GM23338 (cell line): ENCODE measurements around the gene RAB42. TPM values are rescaled to one million over a fixed set of nuclear protein-coding genes. Genes with fewer than 3 reads are reported as not detected.

ENCODE experiments used
- ATAC-seq: fragments of 200-7000 bp; cut with Tn5 transposase; 3 replicates; pipeline ENCODE4 v1.9.1; 2020
- DNase-seq: peaks from one replicate; pipeline ENCODE4 v3.0.0-alpha.2; 2015; ENCODE audit warnings: low spot score
- H2AFZ ChIP-seq: fragments of 200-600 bp; sonication (generic); 2 replicates; pipeline ENCODE4 v1.8.0; 2016; ENCODE audit warnings: antibody characterized with exemption, mild to moderate bottlenecking, moderate library complexity
- H3F3A ChIP-seq: fragments of 200-600 bp; sonication (generic); replicated peaks from 2 replicates; pipeline ENCODE4 v1.8.0; 2017; ENCODE audit warnings: antibody characterized with exemption, mixed run types, low read depth
- H3K27ac ChIP-seq: fragments of 200-600 bp; sonication (generic); 2 replicates; pipeline ENCODE4 v1.6.1; 2016; ENCODE audit warnings: low read depth
- H3K27me3 ChIP-seq: fragments of 200-600 bp; sonication (generic); 2 replicates; pipeline ENCODE4 v1.8.0; 2016; ENCODE audit warnings: mild to moderate bottlenecking, mixed run types, moderate library complexity; ENCODE audit not compliant: insufficient read depth
- H3K36me3 ChIP-seq: fragments of 200-600 bp; sonication (generic); 2 replicates; pipeline ENCODE4 v1.8.0; 2016; ENCODE audit warnings: mild to moderate bottlenecking; ENCODE audit not compliant: insufficient read depth
- H3K4me1 ChIP-seq: fragments of 200-600 bp; sonication (generic); 2 replicates; pipeline ENCODE4 v1.8.0; 2016; ENCODE audit warnings: mild to moderate bottlenecking, moderate library complexity; ENCODE audit not compliant: insufficient read depth
- H3K4me2 ChIP-seq: fragments of 200-600 bp; sonication (generic); 2 replicates; pipeline ENCODE4 v1.7.1; 2017; ENCODE audit warnings: mixed run types
- H3K4me3 ChIP-seq: fragments of 200-600 bp; sonication (generic); 2 replicates; pipeline ENCODE4 v1.6.1; 2016; ENCODE audit warnings: mixed run types
- H3K79me2 ChIP-seq: fragments of 200-600 bp; sonication (generic); replicated peaks from 2 replicates; pipeline ENCODE4 v1.8.0; 2017; ENCODE audit warnings: mild to moderate bottlenecking; ENCODE audit not compliant: insufficient read depth
- H3K9me2 ChIP-seq: fragments of 200-600 bp; sonication (generic); 2 replicates; pipeline ENCODE4 v1.8.0; 2017; ENCODE audit not compliant: insufficient read depth
- H4K20me1 ChIP-seq: fragments of 200-600 bp; sonication (generic); replicated peaks from 2 replicates; pipeline ENCODE4 v1.8.0; 2017; ENCODE audit warnings: mild to moderate bottlenecking; ENCODE audit not compliant: insufficient read depth
- H3K27ac Mint-ChIP-seq: 2 replicates; pipeline ENCODE4 v1.8.0; 2020; ENCODE audit warnings: inconsistent platforms, mild to moderate bottlenecking, moderate library complexity, mixed read lengths
- H3K27me3 Mint-ChIP-seq: 3 replicates; pipeline ENCODE4 v1.8.0; 2022; ENCODE audit warnings: low read depth, mild to moderate bottlenecking, moderate library complexity, mixed read lengths, inconsistent platforms; ENCODE audit not compliant: insufficient read depth, poor library complexity
- H3K36me3 Mint-ChIP-seq: 3 replicates; pipeline ENCODE4 v1.8.0; 2021; ENCODE audit warnings: low read depth, mild to moderate bottlenecking, inconsistent platforms, moderate library complexity, mixed read lengths
- H3K4me1 Mint-ChIP-seq: 3 replicates; pipeline ENCODE4 v1.8.0; 2020; ENCODE audit warnings: mild to moderate bottlenecking, inconsistent platforms, mixed read lengths
- H3K4me3 Mint-ChIP-seq: 3 replicates; pipeline ENCODE4 v1.8.0; 2021; ENCODE audit warnings: moderate library complexity, mild to moderate bottlenecking, inconsistent platforms, mixed read lengths
- H3K9me3 Mint-ChIP-seq: 3 replicates; pipeline ENCODE4 v1.8.0; 2020; ENCODE audit warnings: moderate library complexity, mild to moderate bottlenecking, inconsistent platforms, mixed read lengths
- CREB1 ChIP-seq: fragments of 250-450 bp; sonication (Bioruptor Pico); IDR thresholded peaks from 2 replicates; pipeline ENCODE4 v1.5.0; 2020; ENCODE audit warnings: low read depth, mild to moderate bottlenecking, moderate library complexity
- EZH2 ChIP-seq: fragments of 200-600 bp; sonication (generic); IDR thresholded peaks from one replicate; pipeline ENCODE4 v1.8.0; 2017; ENCODE audit warnings: antibody characterized with exemption, mild to moderate bottlenecking, low read depth; ENCODE audit not compliant: unreplicated experiment
- EZH2phosphoT487 ChIP-seq: fragments of 200-600 bp; sonication (generic); IDR thresholded peaks from one replicate; pipeline ENCODE4 v1.8.1; 2018; ENCODE audit warnings: antibody characterized with exemption; ENCODE audit not compliant: unreplicated experiment
- JUNB ChIP-seq: IDR thresholded peaks from one replicate; pipeline ENCODE4 v1.6.1; 2016; ENCODE audit warnings: antibody characterized with exemption; ENCODE audit not compliant: unreplicated experiment
- NANOG ChIP-seq: IDR thresholded peaks from 2 replicates; pipeline ENCODE4 v1.6.1; 2016; ENCODE audit warnings: antibody characterized with exemption, borderline replicate concordance
- POLR2AphosphoS5 ChIP-seq: IDR thresholded peaks from 2 replicates; pipeline ENCODE4 v1.6.1; 2016; ENCODE audit warnings: antibody characterized with exemption, low read depth
- STAT1 ChIP-seq: IDR thresholded peaks from one replicate; pipeline ENCODE4 v1.6.1; 2016; ENCODE audit warnings: antibody characterized with exemption; ENCODE audit not compliant: unreplicated experiment
- ZNF114 ChIP-seq: fragments of 250-450 bp; sonication (Bioruptor Pico); IDR thresholded peaks from 2 replicates; pipeline ENCODE4 v1.5.0; 2020; ENCODE audit warnings: mild to moderate bottlenecking, moderate library complexity
- ZNF331 ChIP-seq: fragments of 250-450 bp; sonication (Bioruptor Pico); IDR thresholded peaks from 2 replicates; pipeline ENCODE4 v1.5.0; 2020; ENCODE audit warnings: low read depth, mild to moderate bottlenecking, moderate library complexity
- polyA plus RNA-seq: library from polyadenylated mRNA; unstranded; fragments of >200 nt; fragmentation: Nextera tagmentation; extraction: Ambion mirVana; gene quantifications from 2 replicates; pipeline ENCODE4 v1.2.1, GENCODE V29; 2016
- total RNA-seq: library from RNA; depleted of rRNA; stranded (reverse); fragments of >200 nt; shearing (Covaris generic); gene quantifications from 2 replicates; pipeline ENCODE4 v1.2.3, GENCODE V29; 2014
- TF ChIP-seq, protein P1 (sequence below), 2 experiments: fragments of 200-600 bp in 1 of 2; sonication (generic) in 1 of 2; conservative IDR thresholded peaks; 2 replicates each; pipeline versions ENCODE4 v1.5.1 to v1.6.1; 2016 to 2017; ENCODE audit warnings: antibody characterized with exemption in 2 of 2, low read depth in 2 of 2, mild to moderate bottlenecking in 2 of 2, moderate library complexity in 1 of 2
- TF ChIP-seq, protein P2 (sequence below): IDR thresholded peaks from one replicate; pipeline ENCODE4 v1.6.1; 2018; ENCODE audit warnings: antibody characterized with exemption; ENCODE audit not compliant: unreplicated experiment
- TF ChIP-seq, protein P3 (sequence below): fragments of 250-450 bp; sonication (Bioruptor Pico); IDR thresholded peaks from 2 replicates; pipeline ENCODE4 v1.5.0; 2020; ENCODE audit warnings: mild to moderate bottlenecking, moderate library complexity
- TF ChIP-seq, protein P4 (sequence below): IDR thresholded peaks from 2 replicates; pipeline ENCODE4 v1.6.1; 2016; ENCODE audit warnings: antibody characterized with exemption

The RAB42 gene
- total and polyA plus RNA-seq, 2 experiments from 2014 or later: 13.0 to 17.7 TPM

DNA sequence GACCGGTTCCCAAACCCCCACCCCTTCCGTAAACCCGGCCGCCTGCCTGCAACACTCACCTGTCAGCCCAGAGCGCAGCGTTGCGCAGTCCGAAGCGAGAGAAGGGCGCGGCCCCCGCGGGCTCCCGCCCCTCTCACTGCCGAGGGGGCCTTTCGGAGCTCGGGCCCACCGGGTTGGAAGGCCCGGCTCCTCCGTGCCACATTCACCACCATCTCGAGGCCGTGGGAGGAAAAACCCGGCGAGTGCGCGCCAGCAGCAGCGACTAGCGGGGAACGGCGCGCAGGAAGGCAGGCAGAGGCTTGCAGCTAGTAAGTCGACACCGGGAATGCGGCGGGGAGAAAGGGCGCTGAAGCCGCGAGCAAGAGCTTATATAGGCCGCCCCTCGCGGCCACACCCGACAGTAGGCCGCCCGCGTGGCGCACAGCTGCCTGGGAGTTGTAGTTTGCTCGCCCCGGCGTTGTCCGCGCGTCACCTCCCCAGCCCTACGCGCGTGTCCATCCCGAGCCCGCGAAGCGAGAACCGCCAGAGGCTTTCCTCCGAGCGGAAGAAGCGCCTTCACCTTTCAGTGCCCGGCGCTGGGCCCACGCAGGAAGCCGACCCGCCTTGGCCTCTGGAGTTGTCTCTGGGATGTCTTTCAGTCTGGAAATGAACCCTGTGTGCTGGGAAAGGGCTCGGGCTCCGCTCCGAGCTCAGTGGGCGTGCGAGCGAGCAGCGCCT, 10.4 kb upstream of the RAB42 start:
- Histone ChIP-seq H3K4me3 (peak overlapping the region; percentile 100), H3K4me2 (peak overlapping the region; percentile 100), H3K4me1 (peaks cover 19% of the 10 kb centered on the region), H3K9me2 (no peaks in the 10 kb centered on the region), H4K20me1 (peaks cover 30% of the 10 kb centered on the region), H3K36me3 (peaks cover 39% of the 10 kb centered on the region), H3K79me2 (peaks cover 35% of the 10 kb centered on the region), H3F3A (peaks cover 49% of the 10 kb centered on the region), H2AFZ (peak overlapping the region; percentile 96), H3K27ac (peak overlapping the region; percentile 92), H3K27me3 (peaks cover 4% of the 10 kb centered on the region; the same call in 1 of the 2 replicates)
- peak; percentile 86 for ATAC-seq
- TF ChIP-seq, protein P1, sequence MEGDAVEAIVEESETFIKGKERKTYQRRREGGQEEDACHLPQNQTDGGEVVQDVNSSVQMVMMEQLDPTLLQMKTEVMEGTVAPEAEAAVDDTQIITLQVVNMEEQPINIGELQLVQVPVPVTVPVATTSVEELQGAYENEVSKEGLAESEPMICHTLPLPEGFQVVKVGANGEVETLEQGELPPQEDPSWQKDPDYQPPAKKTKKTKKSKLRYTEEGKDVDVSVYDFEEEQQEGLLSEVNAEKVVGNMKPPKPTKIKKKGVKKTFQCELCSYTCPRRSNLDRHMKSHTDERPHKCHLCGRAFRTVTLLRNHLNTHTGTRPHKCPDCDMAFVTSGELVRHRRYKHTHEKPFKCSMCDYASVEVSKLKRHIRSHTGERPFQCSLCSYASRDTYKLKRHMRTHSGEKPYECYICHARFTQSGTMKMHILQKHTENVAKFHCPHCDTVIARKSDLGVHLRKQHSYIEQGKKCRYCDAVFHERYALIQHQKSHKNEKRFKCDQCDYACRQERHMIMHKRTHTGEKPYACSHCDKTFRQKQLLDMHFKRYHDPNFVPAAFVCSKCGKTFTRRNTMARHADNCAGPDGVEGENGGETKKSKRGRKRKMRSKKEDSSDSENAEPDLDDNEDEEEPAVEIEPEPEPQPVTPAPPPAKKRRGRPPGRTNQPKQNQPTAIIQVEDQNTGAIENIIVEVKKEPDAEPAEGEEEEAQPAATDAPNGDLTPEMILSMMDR (conservative IDR thresholded peaks at IDR 0.05; ENCODE audit: low read depth in 2 of 2): no peak
- TF ChIP-seq ZNF331 (CRISPR knock-in tag): no peak
- TF ChIP-seq, protein P2, sequence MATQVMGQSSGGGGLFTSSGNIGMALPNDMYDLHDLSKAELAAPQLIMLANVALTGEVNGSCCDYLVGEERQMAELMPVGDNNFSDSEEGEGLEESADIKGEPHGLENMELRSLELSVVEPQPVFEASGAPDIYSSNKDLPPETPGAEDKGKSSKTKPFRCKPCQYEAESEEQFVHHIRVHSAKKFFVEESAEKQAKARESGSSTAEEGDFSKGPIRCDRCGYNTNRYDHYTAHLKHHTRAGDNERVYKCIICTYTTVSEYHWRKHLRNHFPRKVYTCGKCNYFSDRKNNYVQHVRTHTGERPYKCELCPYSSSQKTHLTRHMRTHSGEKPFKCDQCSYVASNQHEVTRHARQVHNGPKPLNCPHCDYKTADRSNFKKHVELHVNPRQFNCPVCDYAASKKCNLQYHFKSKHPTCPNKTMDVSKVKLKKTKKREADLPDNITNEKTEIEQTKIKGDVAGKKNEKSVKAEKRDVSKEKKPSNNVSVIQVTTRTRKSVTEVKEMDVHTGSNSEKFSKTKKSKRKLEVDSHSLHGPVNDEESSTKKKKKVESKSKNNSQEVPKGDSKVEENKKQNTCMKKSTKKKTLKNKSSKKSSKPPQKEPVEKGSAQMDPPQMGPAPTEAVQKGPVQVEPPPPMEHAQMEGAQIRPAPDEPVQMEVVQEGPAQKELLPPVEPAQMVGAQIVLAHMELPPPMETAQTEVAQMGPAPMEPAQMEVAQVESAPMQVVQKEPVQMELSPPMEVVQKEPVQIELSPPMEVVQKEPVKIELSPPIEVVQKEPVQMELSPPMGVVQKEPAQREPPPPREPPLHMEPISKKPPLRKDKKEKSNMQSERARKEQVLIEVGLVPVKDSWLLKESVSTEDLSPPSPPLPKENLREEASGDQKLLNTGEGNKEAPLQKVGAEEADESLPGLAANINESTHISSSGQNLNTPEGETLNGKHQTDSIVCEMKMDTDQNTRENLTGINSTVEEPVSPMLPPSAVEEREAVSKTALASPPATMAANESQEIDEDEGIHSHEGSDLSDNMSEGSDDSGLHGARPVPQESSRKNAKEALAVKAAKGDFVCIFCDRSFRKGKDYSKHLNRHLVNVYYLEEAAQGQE: peak; percentile 21
- TF ChIP-seq NANOG: no peak
- peak; percentile 84 for TF ChIP-seq CREB1 (CRISPR knock-in tag)
- TF ChIP-seq POLR2AphosphoS5: peak; percentile 100
- TF ChIP-seq, protein P3, sequence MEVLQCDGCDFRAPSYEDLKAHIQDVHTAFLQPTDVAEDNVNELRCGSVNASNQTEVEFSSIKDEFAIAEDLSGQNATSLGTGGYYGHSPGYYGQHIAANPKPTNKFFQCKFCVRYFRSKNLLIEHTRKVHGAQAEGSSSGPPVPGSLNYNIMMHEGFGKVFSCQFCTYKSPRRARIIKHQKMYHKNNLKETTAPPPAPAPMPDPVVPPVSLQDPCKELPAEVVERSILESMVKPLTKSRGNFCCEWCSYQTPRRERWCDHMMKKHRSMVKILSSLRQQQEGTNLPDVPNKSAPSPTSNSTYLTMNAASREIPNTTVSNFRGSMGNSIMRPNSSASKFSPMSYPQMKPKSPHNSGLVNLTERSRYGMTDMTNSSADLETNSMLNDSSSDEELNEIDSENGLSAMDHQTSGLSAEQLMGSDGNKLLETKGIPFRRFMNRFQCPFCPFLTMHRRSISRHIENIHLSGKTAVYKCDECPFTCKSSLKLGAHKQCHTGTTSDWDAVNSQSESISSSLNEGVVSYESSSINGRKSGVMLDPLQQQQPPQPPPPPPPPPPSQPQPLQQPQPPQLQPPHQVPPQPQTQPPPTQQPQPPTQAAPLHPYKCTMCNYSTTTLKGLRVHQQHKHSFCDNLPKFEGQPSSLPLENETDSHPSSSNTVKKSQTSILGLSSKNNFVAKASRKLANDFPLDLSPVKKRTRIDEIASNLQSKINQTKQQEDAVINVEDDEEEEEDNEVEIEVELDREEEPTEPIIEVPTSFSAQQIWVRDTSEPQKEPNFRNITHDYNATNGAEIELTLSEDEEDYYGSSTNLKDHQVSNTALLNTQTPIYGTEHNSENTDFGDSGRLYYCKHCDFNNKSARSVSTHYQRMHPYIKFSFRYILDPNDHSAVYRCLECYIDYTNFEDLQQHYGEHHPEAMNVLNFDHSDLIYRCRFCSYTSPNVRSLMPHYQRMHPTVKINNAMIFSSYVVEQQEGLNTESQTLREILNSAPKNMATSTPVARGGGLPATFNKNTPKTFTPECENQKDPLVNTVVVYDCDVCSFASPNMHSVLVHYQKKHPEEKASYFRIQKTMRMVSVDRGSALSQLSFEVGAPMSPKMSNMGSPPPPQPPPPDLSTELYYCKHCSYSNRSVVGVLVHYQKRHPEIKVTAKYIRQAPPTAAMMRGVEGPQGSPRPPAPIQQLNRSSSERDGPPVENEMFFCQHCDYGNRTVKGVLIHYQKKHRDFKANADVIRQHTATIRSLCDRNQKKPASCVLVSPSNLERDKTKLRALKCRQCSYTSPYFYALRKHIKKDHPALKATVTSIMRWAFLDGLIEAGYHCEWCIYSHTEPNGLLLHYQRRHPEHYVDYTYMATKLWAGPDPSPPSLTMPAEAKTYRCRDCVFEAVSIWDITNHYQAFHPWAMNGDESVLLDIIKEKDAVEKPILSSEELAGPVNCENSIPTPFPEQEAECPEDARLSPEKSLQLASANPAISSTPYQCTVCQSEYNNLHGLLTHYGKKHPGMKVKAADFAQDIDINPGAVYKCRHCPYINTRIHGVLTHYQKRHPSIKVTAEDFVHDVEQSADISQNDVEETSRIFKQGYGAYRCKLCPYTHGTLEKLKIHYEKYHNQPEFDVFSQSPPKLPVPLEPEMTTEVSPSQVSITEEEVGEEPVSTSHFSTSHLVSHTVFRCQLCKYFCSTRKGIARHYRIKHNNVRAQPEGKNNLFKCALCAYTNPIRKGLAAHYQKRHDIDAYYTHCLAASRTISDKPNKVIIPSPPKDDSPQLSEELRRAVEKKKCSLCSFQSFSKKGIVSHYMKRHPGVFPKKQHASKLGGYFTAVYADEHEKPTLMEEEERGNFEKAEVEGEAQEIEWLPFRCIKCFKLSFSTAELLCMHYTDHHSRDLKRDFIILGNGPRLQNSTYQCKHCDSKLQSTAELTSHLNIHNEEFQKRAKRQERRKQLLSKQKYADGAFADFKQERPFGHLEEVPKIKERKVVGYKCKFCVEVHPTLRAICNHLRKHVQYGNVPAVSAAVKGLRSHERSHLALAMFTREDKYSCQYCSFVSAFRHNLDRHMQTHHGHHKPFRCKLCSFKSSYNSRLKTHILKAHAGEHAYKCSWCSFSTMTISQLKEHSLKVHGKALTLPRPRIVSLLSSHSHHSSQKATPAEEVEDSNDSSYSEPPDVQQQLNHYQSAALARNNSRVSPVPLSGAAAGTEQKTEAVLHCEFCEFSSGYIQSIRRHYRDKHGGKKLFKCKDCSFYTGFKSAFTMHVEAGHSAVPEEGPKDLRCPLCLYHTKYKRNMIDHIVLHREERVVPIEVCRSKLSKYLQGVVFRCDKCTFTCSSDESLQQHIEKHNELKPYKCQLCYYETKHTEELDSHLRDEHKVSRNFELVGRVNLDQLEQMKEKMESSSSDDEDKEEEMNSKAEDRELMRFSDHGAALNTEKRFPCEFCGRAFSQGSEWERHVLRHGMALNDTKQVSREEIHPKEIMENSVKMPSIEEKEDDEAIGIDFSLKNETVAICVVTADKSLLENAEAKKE (CRISPR knock-in tag): no peak
- TF ChIP-seq EZH2phosphoT487: no peak
- no peak for TF ChIP-seq STAT1
- TF ChIP-seq ZNF114 (CRISPR knock-in tag): no peak
- TF ChIP-seq EZH2: no peak
- no peak for TF ChIP-seq JUNB
- TF ChIP-seq, protein P4, sequence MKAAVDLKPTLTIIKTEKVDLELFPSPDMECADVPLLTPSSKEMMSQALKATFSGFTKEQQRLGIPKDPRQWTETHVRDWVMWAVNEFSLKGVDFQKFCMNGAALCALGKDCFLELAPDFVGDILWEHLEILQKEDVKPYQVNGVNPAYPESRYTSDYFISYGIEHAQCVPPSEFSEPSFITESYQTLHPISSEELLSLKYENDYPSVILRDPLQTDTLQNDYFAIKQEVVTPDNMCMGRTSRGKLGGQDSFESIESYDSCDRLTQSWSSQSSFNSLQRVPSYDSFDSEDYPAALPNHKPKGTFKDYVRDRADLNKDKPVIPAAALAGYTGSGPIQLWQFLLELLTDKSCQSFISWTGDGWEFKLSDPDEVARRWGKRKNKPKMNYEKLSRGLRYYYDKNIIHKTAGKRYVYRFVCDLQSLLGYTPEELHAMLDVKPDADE: peak; percentile 81
- peaks cover 49% of the 10 kb centered on the region for H3K36me3 Mint-ChIP-seq
- no peaks in the 10 kb centered on the region for H3K9me3 Mint-ChIP-seq
- peak overlapping the region; percentile 96 for H3K27ac Mint-ChIP-seq
- H3K27me3 Mint-ChIP-seq: peaks cover 22% of the 10 kb centered on the region
- H3K4me3 Mint-ChIP-seq: peak overlapping the region; percentile 98
- peak; percentile 95 for DNase-seq
- peaks cover 21% of the 10 kb centered on the region for H3K4me1 Mint-ChIP-seq
